ENCODE data around the gene WNT9A. TPM values are rescaled to one million over a fixed set of nuclear protein-coding genes. Genes with fewer than 3 reads are reported as not detected.

The WNT9A gene
- total and polyA plus RNA-seq, 3 donors from 2014 or later, result 3.1 to 4.3 (median 3.5) TPM

DNA sequence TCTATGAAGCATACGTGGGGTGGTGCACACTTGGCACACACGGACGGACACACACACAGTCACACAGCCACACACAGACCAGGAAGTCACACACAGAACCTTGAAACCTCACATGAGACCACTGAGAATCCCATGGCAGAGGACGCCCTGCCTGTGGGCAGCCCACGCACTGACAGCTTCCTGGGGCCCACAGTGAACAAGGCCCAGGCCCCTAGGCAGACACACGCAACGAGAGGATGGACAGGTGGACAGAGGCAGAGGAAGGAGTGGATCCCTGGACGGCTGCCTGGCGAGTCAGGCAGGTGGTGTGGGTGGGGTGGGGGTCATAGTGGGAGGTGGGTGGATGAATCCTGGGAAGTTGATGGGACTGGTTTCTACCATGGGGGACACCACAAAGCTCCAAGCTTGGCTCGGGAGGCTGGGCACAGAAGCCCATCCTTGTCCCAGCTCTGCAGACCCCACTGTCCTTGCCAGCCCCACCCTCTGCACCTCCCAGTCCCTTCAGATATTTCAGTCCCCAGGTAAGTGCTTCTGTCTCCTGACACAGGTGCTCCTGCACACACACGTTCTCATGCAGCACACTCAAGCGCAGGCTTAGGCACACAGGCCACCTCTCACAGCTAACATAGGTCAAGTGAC lies 49.1 kb downstream of the WNT9A start:
- no peak overlapping the region for H3K27ac ChIP-seq
- H3K9me3 ChIP-seq, result no peaks in the 10 kb centered on the region
- H3K4me3 ChIP-seq, result no peak overlapping the region
- no peak for DNase-seq
- TF ChIP-seq, protein P1, sequence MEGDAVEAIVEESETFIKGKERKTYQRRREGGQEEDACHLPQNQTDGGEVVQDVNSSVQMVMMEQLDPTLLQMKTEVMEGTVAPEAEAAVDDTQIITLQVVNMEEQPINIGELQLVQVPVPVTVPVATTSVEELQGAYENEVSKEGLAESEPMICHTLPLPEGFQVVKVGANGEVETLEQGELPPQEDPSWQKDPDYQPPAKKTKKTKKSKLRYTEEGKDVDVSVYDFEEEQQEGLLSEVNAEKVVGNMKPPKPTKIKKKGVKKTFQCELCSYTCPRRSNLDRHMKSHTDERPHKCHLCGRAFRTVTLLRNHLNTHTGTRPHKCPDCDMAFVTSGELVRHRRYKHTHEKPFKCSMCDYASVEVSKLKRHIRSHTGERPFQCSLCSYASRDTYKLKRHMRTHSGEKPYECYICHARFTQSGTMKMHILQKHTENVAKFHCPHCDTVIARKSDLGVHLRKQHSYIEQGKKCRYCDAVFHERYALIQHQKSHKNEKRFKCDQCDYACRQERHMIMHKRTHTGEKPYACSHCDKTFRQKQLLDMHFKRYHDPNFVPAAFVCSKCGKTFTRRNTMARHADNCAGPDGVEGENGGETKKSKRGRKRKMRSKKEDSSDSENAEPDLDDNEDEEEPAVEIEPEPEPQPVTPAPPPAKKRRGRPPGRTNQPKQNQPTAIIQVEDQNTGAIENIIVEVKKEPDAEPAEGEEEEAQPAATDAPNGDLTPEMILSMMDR (IDR thresholded peaks at IDR 0.05), result no peak
- no peak for TF ChIP-seq POLR2A (IDR thresholded peaks at IDR 0.05)
- intact Hi-C loops (cut with DNase I; ENCODE audit: low total_unique reads), result no loop called here
- 87% methylated on average over 7 to 12 of the region's 12 CpGs for WGBS, 2 donors
- H3K27me3 ChIP-seq, result no peaks in the 10 kb centered on the region
- H3K4me1 ChIP-seq, result peaks cover 19% of the 10 kb centered on the region
- no peaks in the 10 kb centered on the region for H3K36me3 ChIP-seq (ENCODE audit: low read depth, missing control alignments)

DNA sequence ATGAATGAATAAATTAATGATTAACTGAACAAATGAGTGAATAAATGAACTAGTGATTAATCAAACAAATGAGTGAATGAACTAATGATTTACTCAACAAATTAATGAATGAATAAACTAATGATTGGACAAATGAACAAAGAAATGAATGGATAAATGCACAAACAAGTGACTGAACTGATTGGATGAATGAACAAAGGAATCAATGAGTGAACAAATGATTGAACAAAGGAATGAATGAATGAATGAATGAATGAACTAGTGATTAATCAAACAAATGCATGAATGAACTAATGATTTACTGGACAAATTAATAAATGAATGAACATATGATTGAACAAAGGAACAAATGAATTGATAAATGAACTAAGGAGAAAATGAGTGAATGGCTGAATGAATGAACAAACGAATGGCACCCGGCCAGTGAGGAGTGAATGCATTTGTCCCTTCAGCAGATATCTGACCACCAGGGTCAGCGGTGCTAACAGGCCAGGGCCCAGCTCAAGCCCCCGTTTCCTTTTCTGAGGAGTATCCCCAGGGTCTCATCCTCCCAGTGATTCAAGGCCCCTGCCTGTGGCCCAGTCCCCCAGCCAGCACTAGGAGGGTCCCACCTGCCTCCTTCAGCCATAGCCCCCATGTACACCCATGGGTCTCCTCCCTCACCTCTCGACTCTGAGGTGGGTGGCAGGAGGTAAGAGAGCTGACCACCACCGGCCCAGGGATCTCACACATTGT lies 49.9 kb downstream of the WNT9A start:
- peak; percentile 7 for DNase-seq
- TF ChIP-seq, protein P1 (IDR thresholded peaks at IDR 0.05), result no peak
- TF ChIP-seq POLR2A (IDR thresholded peaks at IDR 0.05), result no peak
- Histone ChIP-seq H3K27me3 (no peaks in the 10 kb centered on the region), H3K9me3 (no peaks in the 10 kb centered on the region), H3K27ac (no peak overlapping the region), H3K36me3 (ENCODE audit: low read depth, missing control alignments) (no peaks in the 10 kb centered on the region), H3K4me1 (peaks cover 19% of the 10 kb centered on the region), H3K4me3 (no peak overlapping the region)
- intact Hi-C loops (cut with DNase I; ENCODE audit: low total_unique reads), result no loop called here
- 93 to 95% methylated on average over 6 of the region's 6 CpGs for WGBS, 2 donors

DNA sequence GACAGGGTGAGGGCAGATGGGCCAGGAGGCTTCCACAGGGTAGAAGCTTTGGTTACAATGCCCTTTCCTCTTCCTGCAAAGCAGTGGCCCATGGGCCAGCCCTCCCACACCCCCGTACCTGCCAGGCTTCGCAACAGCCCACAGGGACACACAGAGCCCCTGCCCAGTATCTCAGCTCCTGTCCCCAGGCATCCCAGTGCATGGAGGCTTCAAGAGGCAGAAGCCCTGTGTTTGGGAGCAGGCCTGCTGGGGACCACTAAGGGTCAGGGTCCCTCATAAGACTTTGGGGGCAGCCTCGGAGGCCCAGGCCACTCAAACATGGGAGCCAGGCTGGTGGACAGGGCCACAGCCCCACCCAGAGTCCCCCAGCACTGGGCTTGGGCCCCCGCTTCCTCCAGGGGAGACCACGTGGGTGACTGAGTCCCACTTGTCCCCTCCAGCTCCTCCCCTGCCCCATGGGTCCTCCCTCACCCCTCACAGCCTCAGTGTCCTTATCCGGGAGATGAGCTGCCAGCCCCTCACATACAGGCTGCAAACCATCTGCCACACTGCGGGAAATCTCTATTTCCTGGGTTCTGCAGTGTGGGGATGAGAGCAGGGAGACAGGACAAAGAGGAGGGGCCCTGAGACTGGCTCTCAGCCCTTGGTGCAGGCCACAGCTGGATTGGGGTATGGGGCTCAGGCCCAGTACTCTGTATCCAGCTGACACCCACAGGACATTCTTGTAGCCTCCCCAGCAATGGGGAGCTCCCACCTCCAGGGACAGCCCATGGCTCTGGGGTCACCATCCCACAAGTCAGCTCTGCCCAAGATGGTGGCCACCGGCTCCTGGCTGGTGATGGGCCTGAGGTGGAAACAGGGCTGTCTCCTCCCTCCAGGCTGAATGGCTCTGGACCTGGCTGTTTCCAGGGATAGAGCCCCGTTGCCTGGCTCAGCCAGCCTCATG lies 50.7 kb downstream of the WNT9A start:
- Histone ChIP-seq H3K27me3 (no peaks in the 10 kb centered on the region), H3K4me3 (no peak overlapping the region), H3K36me3 (ENCODE audit: low read depth, missing control alignments) (no peaks in the 10 kb centered on the region), H3K9me3 (no peaks in the 10 kb centered on the region), H3K27ac (peak overlapping the region in 1 of 2 donors; percentile 56), H3K4me1 (peaks cover 19% of the 10 kb centered on the region)
- intact Hi-C loops (cut with DNase I; ENCODE audit: low total_unique reads), result no loop called here
- 88 to 96% methylated on average over 2 to 9 of the region's 9 CpGs for WGBS, 2 donors
- peak; percentile 12 for DNase-seq
- TF ChIP-seq POLR2A (IDR thresholded peaks at IDR 0.05), result no peak
- TF ChIP-seq, protein P1 (IDR thresholded peaks at IDR 0.05), result no peak

DNA sequence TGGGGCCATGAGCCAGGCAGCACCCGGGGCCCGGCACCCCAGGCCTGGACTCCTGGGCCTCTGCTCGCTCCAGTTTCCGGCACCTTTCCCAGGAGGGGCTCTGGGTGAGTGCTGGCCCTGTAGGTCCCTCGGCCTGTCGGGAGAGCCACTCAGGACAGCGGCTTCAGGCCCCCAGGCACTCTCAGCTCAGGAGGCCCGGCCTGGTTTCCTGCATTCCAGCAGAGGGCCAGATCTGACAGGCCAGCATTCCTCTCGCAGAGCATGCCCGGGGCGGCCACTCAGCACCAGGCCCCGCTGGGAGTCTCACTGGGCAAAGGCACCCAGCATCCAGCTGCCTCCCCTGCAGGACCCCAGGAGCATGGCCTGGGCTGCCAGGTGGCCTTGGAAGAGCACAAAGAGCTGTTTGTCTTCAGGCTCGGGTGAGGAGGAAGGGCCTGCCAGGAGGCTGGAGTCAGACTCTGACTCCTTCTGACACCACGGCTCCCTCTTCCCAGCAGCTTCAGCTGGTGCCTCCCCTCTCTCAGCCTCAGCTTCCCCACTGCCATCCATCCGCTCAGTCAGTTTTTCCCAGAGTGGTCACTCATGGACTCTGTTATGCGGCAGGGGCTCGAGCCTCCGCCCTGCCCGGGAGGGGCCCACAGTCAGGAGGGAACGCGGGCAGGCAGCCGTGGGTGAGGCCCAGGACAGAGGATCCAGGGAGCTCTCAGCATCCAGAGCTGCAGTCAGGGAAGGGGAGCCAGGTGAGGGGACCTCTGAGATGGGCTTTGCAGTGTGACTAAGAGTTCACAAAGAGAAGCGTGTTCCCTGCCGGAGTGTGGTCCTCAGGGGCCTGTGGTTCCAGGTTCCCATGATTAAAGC lies 51.7 kb downstream of the WNT9A start:
- peak; percentile 81 for DNase-seq
- 42 to 87% methylated on average over 9 to 24 of the region's 24 CpGs for WGBS, 2 donors

More for the DNA sequence above, 51.7 kb downstream of the WNT9A start:
- Histone ChIP-seq H3K4me1 (peaks cover 19% of the 10 kb centered on the region), H3K27me3 (no peaks in the 10 kb centered on the region), H3K27ac (peak overlapping the region; percentile 19 to 56), H3K36me3 (ENCODE audit: low read depth, missing control alignments) (no peaks in the 10 kb centered on the region), H3K9me3 (no peaks in the 10 kb centered on the region), H3K4me3 (no peak overlapping the region)
- intact Hi-C loops (cut with DNase I; ENCODE audit: low total_unique reads), result no loop called here
- no peak for TF ChIP-seq POLR2A (IDR thresholded peaks at IDR 0.05)
- TF ChIP-seq, protein P1 (IDR thresholded peaks at IDR 0.05), result no peak
